Loucy (cell line): ENCODE results near the gene TGFB3.

ENCODE experiments used
- CTCF ChIP-seq: fragments of 200-600 bp; sonication (generic); conservative IDR thresholded peaks from 2 replicates; pipeline ENCODE4 v1.5.1; 2014; ENCODE audit warnings: mild to moderate bottlenecking, antibody characterized with exemption, low read length
- EZH2phosphoT487 ChIP-seq: fragments of 200-600 bp; IDR thresholded peaks from 2 replicates; pipeline ENCODE4 v1.6.1; 2018; ENCODE audit warnings: antibody characterized with exemption, mild to moderate bottlenecking, moderate library complexity, borderline replicate concordance

- TF ChIP-seq CTCF, result no peak
- no peak for TF ChIP-seq EZH2phosphoT487
Measured at GRCh38 chr14:75952489-75952888, 29.3 kb downstream of the TGFB3 start.
